Lower leg skin (tissue), 4 donors: ENCODE data around the gene BAG3. TPM values are rescaled to one million over a fixed set of nuclear protein-coding genes. Genes with fewer than 3 reads are reported as not detected.

Experiments used
- DNase-seq, 2 donors: peaks; one replicate each; pipeline ENCODE4 v3.0.0-alpha.2; 2019; ENCODE audit warnings: low spot score in 2 of 2
- H3K4me3 ChIP-seq: fragments of 200-600 bp; sonication (generic); 2 replicates; pipeline ENCODE4 v1.5.1; 2017; ENCODE audit warnings: mild to moderate bottlenecking, low read depth; ENCODE audit not compliant: poor library complexity, severe bottlenecking
- POLR2A ChIP-seq, 2 donors: fragments of 450-650 bp; IDR thresholded peaks; one replicate each; pipeline ENCODE4 v1.6.1; 2016 to 2017; ENCODE audit warnings: antibody characterized with exemption in 2 of 2, mild to moderate bottlenecking in 1 of 2, moderate library complexity in 1 of 2
- WGBS, 2 donors: methylation state at CpG; one replicate each; pipeline ENCODE4 v1.1.5; 2018; 5-methylcytosine and 5-hydroxymethylcytosine counted together
- intact Hi-C: fragments of 100-400 bp; cut with DNase I; formaldehyde crosslinking; loops from one replicate; pipeline ENCODE4 v1.15.0; 2023; ENCODE audit warnings: low total_unique reads
- total RNA-seq, 4 donors: library from RNA; depleted of rRNA; stranded (reverse); fragments of >200 nt; gene quantifications; one replicate each; pipeline ENCODE4 v1.1.0, GENCODE V29; 2016
- TF ChIP-seq, protein P1 (sequence below), 3 donors: fragments of 450-650 bp; IDR thresholded peaks; one replicate each; pipeline ENCODE4 v1.5.1; 2016; ENCODE audit warnings: antibody characterized with exemption in 3 of 3, mild to moderate bottlenecking in 3 of 3, moderate library complexity in 2 of 3

Gene BAG3
- total RNA-seq, 4 donors from 2014 or later: 55.5 to 87.8 (median 77.9) TPM

DNA sequence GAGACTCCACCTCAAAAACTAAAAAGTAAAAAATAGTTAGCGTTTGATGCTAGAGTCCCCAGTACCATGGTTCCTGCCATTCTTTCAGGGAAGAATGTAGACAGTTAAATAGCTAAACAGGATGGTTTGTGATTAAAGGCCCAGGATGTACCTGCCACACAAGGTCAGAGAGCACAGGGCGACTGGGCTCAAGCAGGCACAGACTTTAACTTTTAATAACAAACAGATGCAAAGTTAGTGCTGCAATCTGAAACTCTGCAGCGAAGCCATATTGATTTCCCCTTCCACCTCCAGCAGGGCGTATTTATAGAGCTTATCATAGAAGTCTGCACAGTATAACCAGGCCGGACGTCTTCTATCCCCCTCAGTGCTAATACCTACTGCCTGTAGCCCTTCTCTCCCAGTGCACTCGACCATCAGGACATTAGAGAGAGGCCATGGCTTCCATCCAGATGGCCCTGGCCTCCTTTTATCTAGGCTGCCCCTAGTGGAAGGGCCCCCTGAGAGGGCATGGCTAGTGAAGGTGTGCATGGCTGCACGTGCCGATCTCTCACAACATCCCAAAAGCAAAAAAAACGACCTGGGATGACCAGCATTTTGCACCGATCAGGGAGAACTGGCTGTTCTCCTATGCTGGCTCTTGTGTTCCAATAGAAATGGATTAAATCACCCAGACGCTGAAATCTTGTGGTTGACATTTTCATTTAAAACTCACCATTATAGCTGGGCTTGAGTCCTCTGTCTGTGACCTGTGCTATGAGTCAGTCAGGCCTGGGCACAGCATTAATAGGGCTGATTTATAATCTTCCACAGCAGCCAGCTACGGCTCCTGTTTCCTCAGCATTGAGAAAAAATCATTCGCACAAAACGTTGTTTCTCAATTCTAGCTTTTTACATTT lies 7.6 kb upstream of the BAG3 start:
- no peak for TF ChIP-seq POLR2A (IDR thresholded peaks at IDR 0.05)
- TF ChIP-seq, protein P1, sequence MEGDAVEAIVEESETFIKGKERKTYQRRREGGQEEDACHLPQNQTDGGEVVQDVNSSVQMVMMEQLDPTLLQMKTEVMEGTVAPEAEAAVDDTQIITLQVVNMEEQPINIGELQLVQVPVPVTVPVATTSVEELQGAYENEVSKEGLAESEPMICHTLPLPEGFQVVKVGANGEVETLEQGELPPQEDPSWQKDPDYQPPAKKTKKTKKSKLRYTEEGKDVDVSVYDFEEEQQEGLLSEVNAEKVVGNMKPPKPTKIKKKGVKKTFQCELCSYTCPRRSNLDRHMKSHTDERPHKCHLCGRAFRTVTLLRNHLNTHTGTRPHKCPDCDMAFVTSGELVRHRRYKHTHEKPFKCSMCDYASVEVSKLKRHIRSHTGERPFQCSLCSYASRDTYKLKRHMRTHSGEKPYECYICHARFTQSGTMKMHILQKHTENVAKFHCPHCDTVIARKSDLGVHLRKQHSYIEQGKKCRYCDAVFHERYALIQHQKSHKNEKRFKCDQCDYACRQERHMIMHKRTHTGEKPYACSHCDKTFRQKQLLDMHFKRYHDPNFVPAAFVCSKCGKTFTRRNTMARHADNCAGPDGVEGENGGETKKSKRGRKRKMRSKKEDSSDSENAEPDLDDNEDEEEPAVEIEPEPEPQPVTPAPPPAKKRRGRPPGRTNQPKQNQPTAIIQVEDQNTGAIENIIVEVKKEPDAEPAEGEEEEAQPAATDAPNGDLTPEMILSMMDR (IDR thresholded peaks at IDR 0.05): no peak
- no peak overlapping the region for H3K4me3 ChIP-seq
- WGBS, 2 donors: 74 to 80% methylated on average over 15 of the region's 15 CpGs
- DNase-seq: no peak
- intact Hi-C loops: no loop called here

DNA sequence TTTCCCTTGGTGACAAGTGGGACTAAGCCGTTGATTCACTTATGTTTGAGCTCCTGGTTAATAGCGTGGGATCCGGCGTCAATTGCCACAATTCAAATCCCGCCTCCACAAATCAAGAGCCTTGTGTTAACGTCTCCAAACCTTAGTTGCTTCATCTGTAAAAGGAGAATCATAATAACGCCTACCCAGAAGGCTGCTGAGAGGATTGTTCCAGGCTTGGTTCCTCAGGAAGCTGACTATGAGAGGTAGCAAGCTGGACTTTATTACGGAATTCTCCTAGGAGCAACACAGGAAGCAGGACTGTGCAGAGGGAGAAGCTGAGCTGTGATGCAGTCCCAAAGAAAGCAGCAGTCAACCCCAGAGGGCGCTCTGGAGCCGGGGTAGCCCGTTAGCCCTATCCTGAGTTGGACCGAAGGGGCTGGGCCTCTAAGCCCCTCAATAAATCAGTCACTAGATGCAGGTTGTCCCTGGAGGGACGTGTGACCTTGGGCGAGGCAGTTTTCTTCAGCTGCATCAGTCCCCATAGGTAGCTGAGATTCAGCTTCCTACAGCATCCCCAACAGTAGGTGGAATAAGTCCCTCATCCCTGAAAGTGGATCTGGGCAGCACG lies 6.9 kb upstream of the BAG3 start:
- TF ChIP-seq POLR2A (IDR thresholded peaks at IDR 0.05): no peak
- TF ChIP-seq, protein P1 (IDR thresholded peaks at IDR 0.05): no peak
- intact Hi-C loops: no loop called here
- 70% methylated on average over 14 to 15 of the region's 15 CpGs for WGBS, 2 donors

GRCh38 chr10:119644994-119645393 lies 6.2 kb upstream of the BAG3 start:
- DNase-seq: no peak
- intact Hi-C loops: no loop called here
- TF ChIP-seq, protein P1 (IDR thresholded peaks at IDR 0.05): no peak
- no peak for TF ChIP-seq POLR2A (IDR thresholded peaks at IDR 0.05)
- WGBS, 2 donors: 93 to 97% methylated on average over 3 of the region's 3 CpGs
- no peak overlapping the region for H3K4me3 ChIP-seq

More for the DNA sequence above, 6.9 kb upstream of the BAG3 start:
- H3K4me3 ChIP-seq: no peak overlapping the region
- DNase-seq: no peak

GRCh38 chr10:119650062-119650461 lies 1.1 kb upstream of the BAG3 start:
- intact Hi-C loops: no loop called here
- H3K4me3 ChIP-seq: no peak overlapping the region
- 96 to 100% methylated on average over 1 of the region's 1 CpG for WGBS, 2 donors
- no peak for DNase-seq
- TF ChIP-seq, protein P1 (IDR thresholded peaks at IDR 0.05): no peak
- TF ChIP-seq POLR2A (IDR thresholded peaks at IDR 0.05): no peak

DNA sequence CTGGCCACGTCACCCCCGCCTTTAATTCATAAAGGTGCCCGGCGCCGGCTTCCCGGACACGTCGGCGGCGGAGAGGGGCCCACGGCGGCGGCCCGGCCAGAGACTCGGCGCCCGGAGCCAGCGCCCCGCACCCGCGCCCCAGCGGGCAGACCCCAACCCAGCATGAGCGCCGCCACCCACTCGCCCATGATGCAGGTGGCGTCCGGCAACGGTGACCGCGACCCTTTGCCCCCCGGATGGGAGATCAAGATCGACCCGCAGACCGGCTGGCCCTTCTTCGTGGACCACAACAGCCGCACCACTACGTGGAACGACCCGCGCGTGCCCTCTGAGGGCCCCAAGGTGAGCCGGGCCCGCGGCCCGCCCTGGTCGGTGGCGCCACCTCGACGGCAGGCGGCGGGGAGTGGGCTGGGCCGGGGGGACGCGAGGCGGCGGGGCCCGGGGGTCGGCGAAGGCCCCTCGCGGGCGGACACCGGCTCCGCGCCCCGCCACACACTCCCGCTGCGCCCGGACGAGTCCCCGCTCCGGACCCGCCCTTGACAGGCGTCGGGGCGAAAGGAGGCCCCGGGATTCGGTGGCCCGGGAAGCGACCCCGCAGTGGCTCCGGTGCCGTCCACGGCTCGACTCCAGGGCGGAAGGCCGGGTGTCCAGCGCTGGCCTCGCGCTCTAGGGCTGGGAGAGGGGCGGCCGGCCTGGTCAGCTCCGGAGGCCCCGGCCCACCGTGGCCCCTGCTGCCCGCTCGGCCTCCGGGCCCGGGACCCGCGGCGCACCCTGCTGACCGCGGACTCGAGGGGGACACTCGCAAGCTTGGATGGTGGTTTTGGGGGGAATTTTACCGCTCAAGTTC lies 557 bp downstream of the BAG3 start:
- peak in 1 of 2 donors; percentile 90 for DNase-seq
- 0 to 1% methylated on average over 40 to 59 of the region's 107 CpGs for WGBS, 2 donors
- intact Hi-C loops: no loop called here
- TF ChIP-seq, protein P1 (IDR thresholded peaks at IDR 0.05): no peak
- TF ChIP-seq POLR2A (IDR thresholded peaks at IDR 0.05): no peak
- H3K4me3 ChIP-seq: peak overlapping the region; percentile 98
